DOHH2 (cell line): Measurements from ENCODE around the gene ZNF366.

Source experiments
- EZH2phosphoT487 ChIP-seq: fragments of 200-600 bp; sonication (generic); IDR thresholded peaks from 2 replicates; pipeline ENCODE4 v1.6.1; 2017; ENCODE audit warnings: borderline replicate concordance, mild to moderate bottlenecking, antibody characterized with exemption, low read length, moderate library complexity, mixed read lengths
- TF ChIP-seq, protein P1 (sequence below): fragments of 200-600 bp; sonication (generic); IDR thresholded peaks from one replicate; pipeline ENCODE4 v1.5.1; 2014; ENCODE audit warnings: antibody characterized with exemption, mild to moderate bottlenecking, low read depth, low read length; ENCODE audit not compliant: poor library complexity, severe bottlenecking

DNA sequence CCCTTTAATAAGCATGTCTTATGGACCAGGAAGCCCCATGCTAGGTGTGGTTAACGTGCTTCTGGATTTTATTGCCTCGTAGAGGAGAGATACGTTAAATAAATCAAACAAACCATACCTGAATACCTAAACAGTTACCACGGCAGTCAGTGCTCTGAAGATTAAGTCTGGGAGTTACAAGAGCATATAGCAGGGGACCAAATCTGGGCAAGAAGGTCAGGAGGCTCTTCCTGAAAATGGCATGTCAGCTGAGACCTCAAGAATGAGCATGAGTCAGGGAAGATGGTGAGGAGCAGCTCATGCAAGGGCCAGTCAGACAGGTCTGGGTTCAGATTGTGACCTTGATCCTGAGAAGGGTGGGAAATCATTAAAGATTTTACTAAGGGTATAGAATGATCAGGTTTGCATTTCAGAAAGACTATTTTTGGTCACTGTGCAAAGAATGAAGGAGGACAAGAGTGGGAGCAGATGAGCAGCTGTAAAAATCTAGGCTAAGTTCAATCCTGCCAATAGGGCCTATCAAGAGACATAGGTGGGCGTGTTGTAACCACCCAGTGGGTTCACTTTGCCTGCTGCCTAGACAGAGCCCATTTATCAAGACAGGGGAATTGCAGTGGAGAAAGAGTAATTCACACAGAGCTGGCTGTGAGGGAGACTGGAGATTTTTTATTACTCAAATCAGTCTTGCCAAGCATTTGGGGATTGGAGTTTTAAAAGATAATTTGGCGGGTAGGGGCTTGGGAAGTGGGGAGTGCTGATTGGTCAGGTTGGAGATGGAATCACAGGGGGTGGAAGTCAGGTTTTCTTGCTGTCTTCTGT, 4.8 kb upstream of the ZNF366 start:
- TF ChIP-seq, protein P1, sequence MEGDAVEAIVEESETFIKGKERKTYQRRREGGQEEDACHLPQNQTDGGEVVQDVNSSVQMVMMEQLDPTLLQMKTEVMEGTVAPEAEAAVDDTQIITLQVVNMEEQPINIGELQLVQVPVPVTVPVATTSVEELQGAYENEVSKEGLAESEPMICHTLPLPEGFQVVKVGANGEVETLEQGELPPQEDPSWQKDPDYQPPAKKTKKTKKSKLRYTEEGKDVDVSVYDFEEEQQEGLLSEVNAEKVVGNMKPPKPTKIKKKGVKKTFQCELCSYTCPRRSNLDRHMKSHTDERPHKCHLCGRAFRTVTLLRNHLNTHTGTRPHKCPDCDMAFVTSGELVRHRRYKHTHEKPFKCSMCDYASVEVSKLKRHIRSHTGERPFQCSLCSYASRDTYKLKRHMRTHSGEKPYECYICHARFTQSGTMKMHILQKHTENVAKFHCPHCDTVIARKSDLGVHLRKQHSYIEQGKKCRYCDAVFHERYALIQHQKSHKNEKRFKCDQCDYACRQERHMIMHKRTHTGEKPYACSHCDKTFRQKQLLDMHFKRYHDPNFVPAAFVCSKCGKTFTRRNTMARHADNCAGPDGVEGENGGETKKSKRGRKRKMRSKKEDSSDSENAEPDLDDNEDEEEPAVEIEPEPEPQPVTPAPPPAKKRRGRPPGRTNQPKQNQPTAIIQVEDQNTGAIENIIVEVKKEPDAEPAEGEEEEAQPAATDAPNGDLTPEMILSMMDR, result no peak
- no peak for TF ChIP-seq EZH2phosphoT487
